HG02759 (cell line): ENCODE data around the gene ENPP6.
A peak's percentile ranks its signal among the peaks of the same experiment; 100 is the strongest.

Experiments used
- ATAC-seq: cut with Tn5 transposase; IDR thresholded peaks from one replicate; pipeline ENCODE4 v1.9.1; 2021; ENCODE audit warnings: mild to moderate bottlenecking, moderate library complexity; ENCODE audit not compliant: unreplicated experiment

ENPP6 gene

GRCh38 chr4:184192933-184193332 lies 24.7 kb downstream of the ENPP6 start:
- ATAC-seq, result no peak

- ATAC-seq, result no peak
These were observed 26.4 kb downstream of the ENPP6 start for GRCh38 chr4:184191267-184191666.

- no peak for ATAC-seq
These were observed 27.0 kb downstream of the ENPP6 start for GRCh38 chr4:184190711-184191110.

- no peak for ATAC-seq
These were observed 27.7 kb downstream of the ENPP6 start for GRCh38 chr4:184189966-184190365.

- ATAC-seq, result no peak
These were observed 29.0 kb downstream of the ENPP6 start for GRCh38 chr4:184188443-184189400.

GRCh38 chr4:184177271-184177670 lies 40.4 kb downstream of the ENPP6 start:
- ATAC-seq, result no peak

GRCh38 chr4:184174571-184175488 lies 42.8 kb downstream of the ENPP6 start:
- ATAC-seq, result no peak

- no peak for ATAC-seq
These were observed 46.7 kb downstream of the ENPP6 start for GRCh38 chr4:184171011-184171410.

GRCh38 chr4:184169225-184169867 lies 48.3 kb downstream of the ENPP6 start:
- no peak for ATAC-seq

- peak; percentile 92 for ATAC-seq
These were observed 49.2 kb downstream of the ENPP6 start for GRCh38 chr4:184168406-184169019.

- ATAC-seq, result peak; percentile 55
These were observed 50.1 kb downstream of the ENPP6 start for GRCh38 chr4:184167576-184167975.

- ATAC-seq, result no peak
These were observed 50.9 kb downstream of the ENPP6 start for GRCh38 chr4:184166736-184167135.

GRCh38 chr4:184165291-184165690 lies 52.4 kb downstream of the ENPP6 start:
- ATAC-seq, result no peak

- ATAC-seq, result peak; percentile 36
These were observed 53.9 kb downstream of the ENPP6 start for GRCh38 chr4:184163813-184164212.

GRCh38 chr4:184162596-184162995 lies 55.1 kb downstream of the ENPP6 start:
- no peak for ATAC-seq

GRCh38 chr4:184157322-184157721 lies 60.4 kb downstream of the ENPP6 start:
- ATAC-seq, result no peak

GRCh38 chr4:184156163-184156920 lies 61.3 kb downstream of the ENPP6 start:
- no peak for ATAC-seq

GRCh38 chr4:184154199-184154598 lies 63.5 kb downstream of the ENPP6 start:
- ATAC-seq, result no peak

GRCh38 chr4:184153781-184154180 lies 63.9 kb downstream of the ENPP6 start:
- no peak for ATAC-seq

- ATAC-seq, result no peak
These were observed 65.6 kb downstream of the ENPP6 start for GRCh38 chr4:184151988-184152485.
